SH-SY5Y (cell line): ENCODE measurements around the gene PCYT1A.

ENCODE experiments used
- GATA2 ChIP-seq: IDR thresholded peaks from 2 replicates; pipeline ENCODE4 v1.6.1; 2011; ENCODE audit warnings: mild to moderate bottlenecking, low read depth, low read length
- GATA3 ChIP-seq: IDR thresholded peaks from 2 replicates; pipeline ENCODE4 v1.6.1; 2011; ENCODE audit warnings: low read depth, mild to moderate bottlenecking, low read length, moderate library complexity

GRCh38 chr3:196216089-196216564 is 71.4 kb downstream of the PCYT1A start, which contains the start of gene SLC51A:
- TF ChIP-seq GATA3 (no peak), GATA2 (no peak)
